Activated T-cell treated with anti-CD3 and anti-CD28 coated beads for 4 hours (primary cell): ENCODE measurements around the gene CHRNA10.

Source experiments
- DNase-seq: peaks from one replicate; pipeline ENCODE4 v3.0.0-alpha.2; 2020

Gene CHRNA10

GRCh38 chr11:3627291-3627690 is 43.9 kb downstream of the CHRNA10 start:
- no peak for DNase-seq

- no peak for DNase-seq
These were observed 44.8 kb downstream of the CHRNA10 start for GRCh38 chr11:3626250-3626960.

GRCh38 chr11:3623767-3624458 is 47.3 kb downstream of the CHRNA10 start:
- DNase-seq = no peak

- DNase-seq = no peak
These were observed 48.1 kb downstream of the CHRNA10 start for GRCh38 chr11:3623121-3623520.

GRCh38 chr11:3622521-3622920 is 48.7 kb downstream of the CHRNA10 start:
- no peak for DNase-seq

- no peak for DNase-seq
These were observed 53.2 kb downstream of the CHRNA10 start for GRCh38 chr11:3617990-3618389.

- no peak for DNase-seq
These were observed 54.3 kb downstream of the CHRNA10 start for GRCh38 chr11:3616721-3617460.

- no peak for DNase-seq
These were observed 55.2 kb downstream of the CHRNA10 start for GRCh38 chr11:3615998-3616397.
